NOMO-1 treated with DMSO at 0.1 percent for 48 hours (cell line): Measurements from ENCODE around the gene KRTAP10-12.

Experiments
- DNase-seq: peaks from one replicate; lab custom pipeline; 2025; ENCODE audit not compliant: unreplicated experiment; lab: John Stamatoyannopoulos, UW

The KRTAP10-12 gene

GRCh38 chr21:44697811-44698734, 1.1 kb downstream of the KRTAP10-12 start:
- no peak for DNase-seq

- DNase-seq, result no peak
Measured at GRCh38 chr21:44699502-44700001, 2.6 kb downstream of the KRTAP10-12 start.

- DNase-seq, result no peak
Measured at GRCh38 chr21:44700101-44701022, 3.4 kb downstream of the KRTAP10-12 start.

GRCh38 chr21:44701023-44701400, 4.0 kb downstream of the KRTAP10-12 start:
- no peak for DNase-seq

- no peak for DNase-seq
Measured at GRCh38 chr21:44701541-44701940, 4.6 kb downstream of the KRTAP10-12 start.

- no peak for DNase-seq
Measured at GRCh38 chr21:44702111-44702972, 5.4 kb downstream of the KRTAP10-12 start.

- no peak for DNase-seq
Measured at GRCh38 chr21:44702973-44703730, 6.2 kb downstream of the KRTAP10-12 start.

GRCh38 chr21:44703731-44704635, 7.0 kb downstream of the KRTAP10-12 start:
- no peak for DNase-seq

GRCh38 chr21:44704636-44705001, 7.6 kb downstream of the KRTAP10-12 start:
- DNase-seq, result no peak

- DNase-seq, result no peak
Measured at GRCh38 chr21:44706026-44706705, 9.2 kb downstream of the KRTAP10-12 start.

GRCh38 chr21:44706706-44707581, 10.0 kb downstream of the KRTAP10-12 start:
- no peak for DNase-seq

- no peak for DNase-seq
Measured at GRCh38 chr21:44708213-44708865, 11.4 kb downstream of the KRTAP10-12 start.

GRCh38 chr21:44708866-44709425, 12.0 kb downstream of the KRTAP10-12 start:
- no peak for DNase-seq

GRCh38 chr21:44709426-44710293, 12.7 kb downstream of the KRTAP10-12 start:
- no peak for DNase-seq

GRCh38 chr21:44710294-44710665, 13.3 kb downstream of the KRTAP10-12 start:
- no peak for DNase-seq
